H9 (cell line): ENCODE data around the gene DUSP1. TPM values are rescaled to one million over a fixed set of nuclear protein-coding genes. Genes with fewer than 3 reads are reported as not detected.

ENCODE experiments used
- DNase-seq: peaks from one replicate; pipeline ENCODE4 v3.0.0-alpha.2; 2017
- H2AFZ ChIP-seq: one replicate; pipeline ENCODE4 v1.6.1; 2013; ENCODE audit warnings: mild to moderate bottlenecking, low read length, control low read depth, moderate library complexity
- H2AK5ac ChIP-seq: 2 replicates; pipeline ENCODE4 v1.6.1; 2013; ENCODE audit warnings: low read length, control low read depth, mixed read lengths; ENCODE audit not compliant: insufficient read length
- H2BK120ac ChIP-seq: one replicate; pipeline ENCODE4 v1.6.1; 2013; ENCODE audit warnings: low read depth, mild to moderate bottlenecking, low read length, control low read depth, inconsistent platforms; ENCODE audit not compliant: poor library complexity, severe bottlenecking
- H2BK12ac ChIP-seq: 2 replicates; pipeline ENCODE4 v1.6.1; 2013; ENCODE audit warnings: low read length, control low read depth, mixed read lengths, low read depth; ENCODE audit not compliant: insufficient read length
- H2BK15ac ChIP-seq: 2 replicates; pipeline ENCODE4 v1.6.1; 2013; ENCODE audit warnings: low read depth, low read length, control low read depth
- H2BK20ac ChIP-seq: one replicate; pipeline ENCODE4 v1.6.1; 2013; ENCODE audit warnings: low read depth, mild to moderate bottlenecking, low read length, control low read depth, inconsistent platforms; ENCODE audit not compliant: poor library complexity, severe bottlenecking
- H2BK5ac ChIP-seq: 2 replicates; pipeline ENCODE4 v1.6.1; 2013; ENCODE audit warnings: low read length, control low read depth, mixed read lengths; ENCODE audit not compliant: insufficient read length
- H3K14ac ChIP-seq: 2 replicates; pipeline ENCODE4 v1.6.1; 2013; ENCODE audit warnings: low read length, control low read depth; ENCODE audit not compliant: insufficient read depth
- H3K18ac ChIP-seq: 2 replicates; pipeline ENCODE4 v1.6.1; 2013; ENCODE audit warnings: low read depth, mild to moderate bottlenecking, mixed read lengths, low read length, control low read depth; ENCODE audit not compliant: insufficient read length
- H3K23ac ChIP-seq: 2 replicates; pipeline ENCODE4 v1.6.1; 2013; ENCODE audit warnings: low read length, control low read depth, mixed read lengths, low read depth; ENCODE audit not compliant: insufficient read length
- H3K23me2 ChIP-seq: 2 replicates; pipeline ENCODE4 v1.6.1; 2013; ENCODE audit warnings: low read depth, mild to moderate bottlenecking, mixed read lengths, low read length, control low read depth; ENCODE audit not compliant: insufficient read length, poor library complexity, severe bottlenecking
- H3K27ac ChIP-seq: 2 replicates; pipeline ENCODE4 v1.5.1; 2013; ENCODE audit warnings: low read length, control low read depth, mixed read lengths, low read depth; ENCODE audit not compliant: insufficient read length
- H3K27me3 ChIP-seq: 2 replicates; pipeline ENCODE4 v1.6.1; 2013; ENCODE audit warnings: low read length, control low read depth, inconsistent platforms; ENCODE audit not compliant: insufficient read depth
- H3K4ac ChIP-seq: 2 replicates; pipeline ENCODE4 v1.6.1; 2013; ENCODE audit warnings: low read depth, mild to moderate bottlenecking, control low read depth, inconsistent platforms, low read length, moderate library complexity
- H3K4me1 ChIP-seq: 2 replicates; pipeline ENCODE4 v1.6.1; 2013; ENCODE audit warnings: low read length, control low read depth, inconsistent platforms; ENCODE audit not compliant: insufficient read depth
- H3K4me2 ChIP-seq: 2 replicates; pipeline ENCODE4 v1.6.1; 2013; ENCODE audit warnings: low read length, control low read depth, mixed read lengths; ENCODE audit not compliant: insufficient read length, insufficient read depth
- H3K56ac ChIP-seq: 2 replicates; pipeline ENCODE4 v1.6.1; 2013; ENCODE audit warnings: low read depth, mild to moderate bottlenecking, mixed read lengths, low read length, control low read depth; ENCODE audit not compliant: insufficient read length
- H3K79me1 ChIP-seq: 2 replicates; pipeline ENCODE4 v1.6.1; 2013; ENCODE audit warnings: low read depth, mild to moderate bottlenecking, moderate library complexity, low read length, control low read depth, inconsistent platforms; ENCODE audit not compliant: insufficient read depth, poor library complexity, severe bottlenecking
- H3K79me2 ChIP-seq: 2 replicates; pipeline ENCODE4 v1.6.1; 2013; ENCODE audit warnings: low read length, control low read depth, inconsistent platforms; ENCODE audit not compliant: insufficient read depth
- H3K9ac ChIP-seq: 2 replicates; pipeline ENCODE4 v1.6.1; 2013; ENCODE audit warnings: low read length, control low read depth, mixed read lengths; ENCODE audit not compliant: insufficient read length; ENCODE audit errors: extremely low read depth
- H3K9me3 ChIP-seq: one replicate; pipeline ENCODE4 v1.6.1; 2013; ENCODE audit warnings: low read depth, low read length, inconsistent platforms; ENCODE audit not compliant: control insufficient read depth
- H3T11ph ChIP-seq: one replicate; pipeline ENCODE4 v1.6.1; 2013; ENCODE audit warnings: mild to moderate bottlenecking, low read length, control low read depth, inconsistent platforms
- H4K20me1 ChIP-seq: one replicate; pipeline ENCODE4 v1.6.1; 2013; ENCODE audit not compliant: control insufficient read depth, insufficient read length, insufficient read depth
- H4K5ac ChIP-seq: 2 replicates; pipeline ENCODE4 v1.6.1; 2013; ENCODE audit warnings: low read depth, mild to moderate bottlenecking, mixed read lengths, low read length, control low read depth; ENCODE audit not compliant: insufficient read length
- H4K8ac ChIP-seq: replicated peaks from 2 replicates; pipeline ENCODE4 v1.6.1; 2013; ENCODE audit warnings: low read length, control low read depth, mixed read lengths, low read depth; ENCODE audit not compliant: insufficient read length
- H4K91ac ChIP-seq: 2 replicates; pipeline ENCODE4 v1.6.1; 2013; ENCODE audit warnings: low read depth, mild to moderate bottlenecking, moderate library complexity, mixed read lengths, low read length, control low read depth; ENCODE audit not compliant: insufficient read length
- H3K27ac Mint-ChIP-seq, 3 experiments: 2 replicates in 2 of 3; 3 replicates in 1 of 3; pipeline ENCODE4 v1.8.0; 2020 to 2021; ENCODE audit warnings: mixed read lengths in 3 of 3, mild to moderate bottlenecking in 1 of 3, moderate library complexity in 1 of 3
- H3K27me3 Mint-ChIP-seq: 2 replicates; pipeline ENCODE4 v1.8.0; 2021; ENCODE audit warnings: low read depth, mild to moderate bottlenecking, moderate library complexity, mixed read lengths
- H3K36me3 Mint-ChIP-seq, 3 experiments: 2 replicates in 2 of 3; 3 replicates in 1 of 3; pipeline ENCODE4 v1.8.0; 2020 to 2021; ENCODE audit warnings: low read depth in 3 of 3, mixed read lengths in 3 of 3; ENCODE audit not compliant: insufficient read depth in 1 of 3
- H3K4me1 Mint-ChIP-seq, 2 experiments: 2 replicates each; pipeline ENCODE4 v1.8.0; 2020; ENCODE audit warnings: mixed read lengths in 2 of 2
- H3K4me3 Mint-ChIP-seq, 2 experiments: 2 replicates in 1 of 2; 3 replicates in 1 of 2; pipeline ENCODE4 v1.8.0; 2020 to 2021; ENCODE audit warnings: mild to moderate bottlenecking in 2 of 2, mixed read lengths in 2 of 2, moderate library complexity in 1 of 2
- H3K9me3 Mint-ChIP-seq, 2 experiments: 2 replicates in 1 of 2; 3 replicates in 1 of 2; pipeline ENCODE4 v1.8.0; 2020; ENCODE audit warnings: mild to moderate bottlenecking in 2 of 2, mixed read lengths in 2 of 2, moderate library complexity in 1 of 2
- CTCF ChIP-seq: fragments of 200-600 bp; sonication (generic); conservative IDR thresholded peaks from 3 replicates; pipeline ENCODE4 v1.8.0; 2021; ENCODE audit warnings: antibody characterized with exemption, mild to moderate bottlenecking
- WGBS: extraction: QIAGEN DNeasy Blood & Tissue Kit; methylation state at CpG from one replicate; pipeline ENCODE4 v1.1.7; 2013; ENCODE audit warnings: missing lambda C conversion rate, low lambda C conversion rate, mixed read lengths; ENCODE audit not compliant: insufficient read length; ENCODE audit errors: extremely low coverage; 5-methylcytosine and 5-hydroxymethylcytosine counted together
- total RNA-seq: library from RNA; stranded (reverse); gene quantifications from 2 replicates; pipeline ENCODE4 v1.2.1, GENCODE V29; 2021

Gene DUSP1
- total RNA-seq, 1 experiment from 2014 or later: 10.9 TPM

- Histone ChIP-seq H3K4ac (no peak overlapping the region), H2BK5ac (no peak overlapping the region), H3K4me2 (no peak overlapping the region), H4K8ac (no peak overlapping the region), H3K18ac (no peak overlapping the region), H3K9me3 (no peaks in the 10 kb centered on the region), H4K5ac (no peak overlapping the region), H4K20me1 (no peaks in the 10 kb centered on the region), H2BK12ac (no peak overlapping the region), H2BK120ac (no peak overlapping the region), H2AK5ac (no peak overlapping the region), H3K27me3 (no peaks in the 10 kb centered on the region; the same call in 1 of the 2 replicates), H2AFZ (no peak overlapping the region), H3K23ac (no peak overlapping the region), H3K23me2 (no peaks in the 10 kb centered on the region), H3K14ac (no peak overlapping the region), H3K4me1 (no peaks in the 10 kb centered on the region), H4K91ac (no peak overlapping the region), H2BK20ac (no peak overlapping the region), H3K9ac (no peak overlapping the region), H3K27ac (no peak overlapping the region), H3K79me1 (no peaks in the 10 kb centered on the region), H3K56ac (no peak overlapping the region), H3T11ph (no peak overlapping the region), H3K79me2 (no peaks in the 10 kb centered on the region), H2BK15ac (no peak overlapping the region)
- H3K27me3 Mint-ChIP-seq: peaks cover 63% of the 10 kb centered on the region
- H3K4me1 Mint-ChIP-seq: peaks cover 2 to 3% of the 10 kb centered on the region in 2 experiments; a peak in 1 of 4 replicates
- no CpG with 5 or more reads among the region's 2 CpGs for WGBS
- H3K9me3 Mint-ChIP-seq: no peaks in the 10 kb centered on the region
- H3K27ac Mint-ChIP-seq: no peak overlapping the region
- H3K36me3 Mint-ChIP-seq: no peaks in the 10 kb centered on the region
- no peak overlapping the region for H3K4me3 Mint-ChIP-seq
- no peak for DNase-seq
- no peak for TF ChIP-seq CTCF
Measured at GRCh38 chr5:172723508-172723907, 47.5 kb downstream of the DUSP1 start.
